GM12864 (cell line): ENCODE results near the gene ADARB1.

Source experiments
- DNase-seq: peaks from one replicate; pipeline ENCODE4 v3.0.0-alpha.2; 2011; ENCODE audit warnings: low read depth
- H3K4me3 ChIP-seq: 2 replicates; pipeline ENCODE4 v1.5.1; 2011; ENCODE audit warnings: mild to moderate bottlenecking, low read depth, low read length, control low read depth
- TF ChIP-seq, protein P1 (sequence below): IDR thresholded peaks from 2 replicates; pipeline ENCODE4 v1.5.1; 2011; ENCODE audit warnings: low read depth, mild to moderate bottlenecking, moderate library complexity, low read length, control low read depth, inconsistent platforms; ENCODE audit errors: missing control alignments

The ADARB1 gene

DNA sequence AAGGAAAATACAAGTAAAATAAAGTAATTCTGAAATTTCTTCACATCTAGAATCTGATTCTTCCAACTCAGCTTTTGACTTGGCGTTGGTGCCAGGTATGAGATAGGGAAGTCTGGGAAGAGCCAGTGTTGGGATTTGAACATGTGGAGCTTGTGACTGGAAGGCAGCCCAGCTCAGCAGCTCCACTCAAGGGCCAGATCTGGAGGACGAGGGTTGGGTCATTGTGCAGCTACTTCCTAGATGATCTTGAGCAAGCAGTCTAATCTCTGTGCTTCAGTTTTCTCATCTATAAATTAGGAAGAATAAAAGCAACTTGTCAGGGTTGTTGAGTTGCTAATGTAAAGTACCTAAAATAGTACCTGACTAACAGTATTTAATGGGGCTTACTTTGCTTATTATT lies 5.0 kb downstream of the ADARB1 start:
- no peak overlapping the region for H3K4me3 ChIP-seq
- DNase-seq = no peak
- TF ChIP-seq, protein P1, sequence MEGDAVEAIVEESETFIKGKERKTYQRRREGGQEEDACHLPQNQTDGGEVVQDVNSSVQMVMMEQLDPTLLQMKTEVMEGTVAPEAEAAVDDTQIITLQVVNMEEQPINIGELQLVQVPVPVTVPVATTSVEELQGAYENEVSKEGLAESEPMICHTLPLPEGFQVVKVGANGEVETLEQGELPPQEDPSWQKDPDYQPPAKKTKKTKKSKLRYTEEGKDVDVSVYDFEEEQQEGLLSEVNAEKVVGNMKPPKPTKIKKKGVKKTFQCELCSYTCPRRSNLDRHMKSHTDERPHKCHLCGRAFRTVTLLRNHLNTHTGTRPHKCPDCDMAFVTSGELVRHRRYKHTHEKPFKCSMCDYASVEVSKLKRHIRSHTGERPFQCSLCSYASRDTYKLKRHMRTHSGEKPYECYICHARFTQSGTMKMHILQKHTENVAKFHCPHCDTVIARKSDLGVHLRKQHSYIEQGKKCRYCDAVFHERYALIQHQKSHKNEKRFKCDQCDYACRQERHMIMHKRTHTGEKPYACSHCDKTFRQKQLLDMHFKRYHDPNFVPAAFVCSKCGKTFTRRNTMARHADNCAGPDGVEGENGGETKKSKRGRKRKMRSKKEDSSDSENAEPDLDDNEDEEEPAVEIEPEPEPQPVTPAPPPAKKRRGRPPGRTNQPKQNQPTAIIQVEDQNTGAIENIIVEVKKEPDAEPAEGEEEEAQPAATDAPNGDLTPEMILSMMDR = no peak

DNA sequence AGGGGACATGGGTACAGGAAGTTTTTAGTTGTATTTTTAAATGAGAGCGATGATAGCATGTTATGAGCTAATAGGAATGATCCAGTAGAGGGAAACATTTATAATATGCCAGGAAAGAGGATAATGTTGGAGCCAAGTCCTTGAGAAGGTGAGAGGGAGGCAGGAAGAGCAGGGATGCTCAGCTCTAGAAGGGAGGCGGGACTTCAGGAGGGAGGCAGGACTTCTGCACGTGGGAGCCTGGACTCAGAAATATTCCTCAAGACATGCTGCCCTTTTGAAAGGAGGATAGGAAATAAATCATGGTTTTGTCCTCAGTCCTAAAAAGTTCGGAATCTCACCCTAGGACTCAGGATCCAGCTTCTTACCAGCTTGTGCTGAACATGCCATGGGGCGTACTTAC lies 5.9 kb downstream of the ADARB1 start:
- no peak overlapping the region for H3K4me3 ChIP-seq
- TF ChIP-seq, protein P1 = no peak
- no peak for DNase-seq

DNA sequence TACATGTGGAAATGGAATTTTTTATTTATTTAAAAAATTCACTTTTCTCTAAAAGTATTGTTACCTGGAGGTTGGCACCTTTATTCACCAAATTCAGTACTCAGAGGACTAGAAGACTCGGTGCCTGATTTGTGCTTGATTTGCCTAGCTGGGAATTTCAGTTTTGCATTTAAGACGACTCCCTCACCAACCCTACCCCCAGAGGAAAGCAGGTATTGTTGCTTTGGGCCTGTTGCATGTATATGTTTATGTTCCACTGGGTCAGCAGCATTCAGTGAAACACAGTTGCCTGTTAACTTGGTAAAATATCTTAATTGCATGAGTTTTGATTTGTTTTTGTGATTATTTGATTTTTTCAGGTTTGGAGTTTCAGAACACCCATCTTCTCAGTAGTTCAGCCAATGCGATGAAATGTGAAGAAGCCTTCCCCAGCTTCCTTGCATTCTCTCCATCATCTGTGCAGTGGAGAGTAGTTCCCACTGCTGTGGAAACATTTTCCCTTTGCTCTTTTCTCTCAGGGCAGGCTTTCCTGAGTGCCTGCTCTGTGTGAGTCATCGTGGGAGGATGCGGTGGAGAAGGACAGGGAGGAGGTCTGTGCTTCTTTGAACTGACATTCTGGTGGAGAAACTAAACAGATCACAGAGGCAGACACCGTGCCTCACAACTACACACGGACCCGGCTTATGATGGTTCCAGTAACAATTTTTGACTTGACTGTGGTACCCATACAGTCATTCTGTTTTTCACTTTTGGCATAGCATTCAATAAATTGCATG lies 6.4 kb downstream of the ADARB1 start:
- no peak for DNase-seq
- TF ChIP-seq, protein P1 = no peak
- H3K4me3 ChIP-seq = no peak overlapping the region

DNA sequence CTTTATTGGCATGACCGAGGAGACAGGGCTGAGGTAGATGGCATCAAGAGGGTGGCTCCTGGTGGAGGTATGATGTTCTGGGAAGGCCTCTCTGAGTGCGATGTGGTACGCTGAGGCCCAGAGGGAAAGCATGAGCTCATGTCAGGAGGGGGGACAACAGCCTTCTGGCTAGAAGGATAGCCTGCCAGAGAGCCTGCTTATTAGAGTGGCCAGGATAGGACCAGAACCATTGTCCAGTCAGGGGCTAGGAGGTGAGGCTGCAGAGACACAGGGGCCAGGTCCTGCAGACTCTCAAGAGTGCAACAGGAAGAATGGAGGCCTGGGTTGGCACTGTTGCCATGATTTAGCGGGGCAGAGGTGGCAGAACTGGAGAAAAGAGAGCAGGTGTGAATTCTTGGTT lies 7.3 kb downstream of the ADARB1 start:
- DNase-seq = no peak
- TF ChIP-seq, protein P1 = no peak
- H3K4me3 ChIP-seq = no peak overlapping the region

DNA sequence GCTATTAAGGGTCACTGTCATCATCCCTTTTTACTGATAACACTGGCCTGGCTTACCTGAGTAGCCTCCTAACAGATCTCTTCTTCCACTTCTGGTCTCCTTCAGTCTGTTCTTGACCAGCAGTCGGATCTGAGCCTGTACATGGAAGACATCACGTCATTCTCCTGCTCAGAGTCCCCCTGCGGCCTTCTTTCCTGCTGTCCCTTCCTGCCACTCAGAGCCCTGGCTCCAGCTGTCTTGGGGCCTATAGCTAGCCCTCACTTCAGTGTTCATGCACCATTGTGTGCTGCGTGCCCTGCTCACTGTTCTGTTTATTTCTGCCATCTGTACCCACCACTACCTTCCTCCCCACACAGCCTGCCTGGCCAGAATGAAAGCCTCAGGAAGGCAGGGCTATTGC lies 8.4 kb downstream of the ADARB1 start:
- no peak for DNase-seq
- TF ChIP-seq, protein P1 = no peak
- H3K4me3 ChIP-seq = no peak overlapping the region

DNA sequence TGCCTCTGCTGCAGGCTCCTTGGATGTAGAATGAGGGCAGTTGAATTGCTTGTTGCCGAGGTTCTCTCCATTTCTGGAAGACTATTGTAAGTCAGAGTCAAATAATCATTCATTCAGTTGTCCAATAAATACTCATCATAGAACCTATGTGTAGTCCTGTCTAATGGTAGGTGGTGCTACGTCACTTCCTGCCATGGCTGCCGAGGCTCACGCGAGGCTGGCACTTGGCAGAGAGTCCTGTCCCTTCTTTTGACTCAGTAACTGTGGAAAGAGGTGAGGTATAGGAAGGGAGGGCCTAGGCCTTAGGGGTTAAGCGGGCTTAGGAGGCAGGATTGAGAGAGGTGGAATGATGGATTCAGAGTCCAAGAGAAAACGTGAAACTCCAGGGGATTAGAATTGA lies 9.7 kb downstream of the ADARB1 start:
- no peak overlapping the region for H3K4me3 ChIP-seq
- TF ChIP-seq, protein P1 = no peak
- no peak for DNase-seq
